Measurements from ENCODE around the gene MAPKAPK2.
"Not testable (repeated sequence)": the region's sequence is repeated elsewhere in the genome, so short reads cannot be mapped to it uniquely, and the experiment has no call there.

MAPKAPK2 gene

DNA sequence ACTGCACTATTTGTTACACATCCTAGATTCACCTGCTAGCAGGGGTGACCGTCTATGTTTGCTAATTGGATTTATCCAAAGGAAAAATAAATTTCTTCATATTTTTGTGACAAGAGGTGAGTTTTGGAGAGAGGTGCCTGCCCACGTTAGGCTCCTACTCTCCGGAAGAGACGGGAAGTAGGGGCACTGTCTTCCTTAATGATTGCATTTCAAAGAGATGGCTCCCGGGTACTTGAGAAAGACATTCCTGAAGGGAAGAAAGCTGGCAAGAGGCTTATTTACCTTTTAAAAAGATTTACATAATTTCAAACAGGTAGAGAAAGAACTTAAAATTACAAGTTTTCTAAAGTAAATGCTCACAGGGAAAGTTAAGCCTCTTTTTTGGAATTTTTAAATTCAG, 67.2 kb downstream of the MAPKAPK2 start:
- DNase-seq: no peak

DNA sequence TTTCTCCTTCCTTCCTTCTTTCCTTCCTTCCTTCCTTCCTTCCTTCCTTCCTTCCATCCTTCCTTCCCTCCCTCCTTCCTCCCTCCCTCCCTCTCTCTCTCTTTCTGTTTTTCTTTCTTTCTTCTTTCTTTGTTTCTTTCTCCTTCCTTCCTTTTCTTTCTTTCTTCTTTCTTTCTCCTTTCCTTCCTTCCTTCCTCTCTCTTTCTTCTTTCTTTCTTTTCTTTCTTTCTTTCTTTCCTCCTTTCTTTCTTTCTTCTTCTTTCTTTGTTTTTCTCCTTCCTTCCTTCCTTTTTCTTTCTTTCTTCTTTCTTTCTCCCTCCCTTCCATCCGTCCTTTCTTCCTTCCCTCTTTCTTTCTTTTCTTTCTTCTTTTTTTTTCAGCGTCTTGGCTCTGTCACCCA, 67.8 kb downstream of the MAPKAPK2 start:
- DNase-seq: no peak

- no peak for DNase-seq
These were observed 68.4 kb downstream of the MAPKAPK2 start for GRCh38 chr1:206753141-206753540.

GRCh38 chr1:206754011-206754410, 69.3 kb downstream of the MAPKAPK2 start:
- DNase-seq: no peak

DNA sequence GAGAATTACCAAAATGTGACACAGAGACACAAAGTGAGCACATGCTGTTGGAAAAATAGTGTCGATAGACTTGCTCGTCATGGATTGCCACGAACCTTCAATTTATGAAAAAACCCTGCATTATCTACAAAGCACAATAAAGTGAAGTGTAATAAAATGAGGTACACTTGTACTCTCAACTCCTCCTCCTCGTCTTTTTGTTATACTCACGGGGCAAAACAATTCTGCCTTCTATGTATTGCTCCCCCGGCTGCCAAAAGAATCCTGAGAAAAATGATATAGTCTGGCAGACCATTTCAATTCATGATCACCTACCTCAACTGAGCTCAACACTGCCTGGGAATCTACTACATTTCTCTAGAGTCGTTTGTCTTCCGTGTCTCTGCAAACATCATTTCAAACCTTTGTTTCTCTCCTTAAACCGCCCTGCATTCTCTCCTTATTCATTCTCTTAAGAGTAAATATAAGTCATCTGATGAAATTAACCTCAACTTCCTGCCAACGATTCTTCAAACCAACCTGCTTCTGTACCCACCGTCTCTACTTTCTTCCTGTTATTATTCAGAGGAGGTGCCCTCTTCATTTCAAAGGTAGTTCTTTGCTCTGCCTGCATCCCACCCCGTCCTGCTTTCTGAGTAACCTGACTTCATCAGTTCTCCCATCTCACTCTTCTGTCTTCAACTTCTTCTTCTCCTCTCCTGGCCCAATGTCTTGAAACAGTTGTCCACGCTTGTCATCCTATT, 73.0 kb downstream of the MAPKAPK2 start:
- no peak for DNase-seq

DNA sequence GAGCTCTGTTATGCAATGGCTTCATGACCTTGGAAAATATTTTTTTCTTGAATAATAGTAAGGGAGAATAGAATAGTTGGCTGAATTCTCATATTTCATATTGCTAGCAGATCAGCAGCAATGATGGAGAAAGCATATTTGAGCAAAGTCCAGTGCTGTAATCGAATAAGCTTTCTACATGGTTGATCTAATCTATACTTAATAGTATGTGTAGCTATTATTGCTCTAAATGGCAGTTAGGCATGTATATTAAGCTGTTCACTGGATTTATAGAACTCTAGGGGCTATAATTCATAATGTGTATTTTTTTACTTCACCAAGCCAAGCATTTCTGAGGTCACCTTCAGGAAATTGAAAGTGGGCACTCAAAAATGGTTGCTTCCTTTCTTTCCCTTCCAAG, 75.9 kb downstream of the MAPKAPK2 start:
- no peak for DNase-seq

DNA sequence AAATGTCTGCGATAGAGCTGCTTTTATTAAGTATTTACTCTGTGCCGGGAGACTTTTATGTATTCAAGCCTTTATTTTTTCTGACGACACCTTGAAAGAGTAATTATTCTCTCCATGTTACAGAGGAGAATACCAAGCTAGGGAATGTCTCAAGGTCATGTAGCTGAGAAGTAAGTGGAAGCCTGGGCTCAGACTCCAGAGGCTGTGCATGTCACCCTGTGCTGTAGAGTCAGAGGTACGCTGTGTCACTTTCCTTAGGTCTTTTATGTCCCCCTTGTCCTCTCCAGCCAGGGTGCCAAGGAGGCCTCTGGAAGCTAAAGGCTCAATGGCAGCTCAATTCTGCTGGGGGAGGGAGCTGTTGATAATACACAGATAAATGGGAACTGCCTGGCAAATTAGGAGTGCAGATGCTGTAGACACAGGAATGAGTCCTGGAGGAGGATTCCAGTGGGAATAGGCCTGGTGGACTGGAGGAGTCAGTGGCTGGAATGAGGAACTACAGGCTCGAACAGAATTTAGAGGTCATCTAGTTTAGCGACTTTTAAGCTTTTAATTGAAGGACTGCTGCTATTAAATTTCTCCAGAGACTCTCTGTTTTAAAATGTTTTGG, 76.6 kb downstream of the MAPKAPK2 start:
- DNase-seq: no peak

DNA sequence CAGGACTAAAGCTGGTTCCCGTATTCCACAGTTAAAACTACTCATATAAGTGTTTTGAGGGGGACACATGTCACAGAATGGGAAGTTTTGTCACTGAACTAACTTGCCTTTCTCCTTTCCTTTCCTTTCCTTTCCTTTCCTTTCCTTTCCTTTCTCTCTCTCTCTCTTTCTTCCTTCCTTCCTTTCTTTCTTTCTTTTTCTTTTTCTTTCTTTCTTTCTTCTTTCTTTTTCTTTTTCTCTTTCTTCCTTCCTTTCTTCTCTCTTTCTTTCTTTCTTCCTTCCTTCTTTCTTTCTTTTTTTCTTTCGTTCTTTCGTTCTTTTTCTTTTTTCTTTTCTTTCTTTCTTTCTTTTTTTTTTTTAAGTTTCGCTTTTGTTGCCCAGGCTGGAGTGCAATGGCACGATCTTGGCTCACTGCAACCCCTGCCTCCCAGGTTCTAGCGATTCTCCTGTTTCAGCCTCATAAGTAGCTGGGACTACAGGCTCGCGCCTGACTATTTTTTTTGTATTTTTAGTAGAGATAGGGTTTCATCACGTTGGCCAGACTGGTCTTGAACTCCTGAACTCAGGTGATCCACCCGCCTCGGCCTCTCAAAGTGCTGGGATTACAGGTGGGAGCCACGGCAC, 78.1 kb downstream of the MAPKAPK2 start:
- DNase-seq: not testable (repeated sequence)

DNA sequence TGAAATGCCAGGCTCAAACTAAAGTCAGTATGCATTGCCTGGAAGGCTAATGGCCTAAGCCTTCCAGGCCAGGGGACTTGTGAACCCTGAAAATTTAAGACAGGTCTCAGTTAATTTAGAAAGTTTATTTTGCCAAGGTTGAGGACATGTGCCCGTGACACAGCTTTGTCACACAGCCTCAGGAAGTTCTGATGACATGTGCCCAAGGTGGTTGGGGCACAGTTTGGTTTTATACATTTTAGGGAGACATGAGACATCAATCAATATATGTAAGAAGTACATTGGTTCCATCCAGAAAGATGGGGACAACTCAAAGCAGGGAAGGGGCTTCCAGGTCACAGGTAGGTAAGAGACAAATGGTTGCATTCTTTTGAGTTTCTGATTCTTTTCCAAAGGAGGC, 81.1 kb downstream of the MAPKAPK2 start:
- not testable (repeated sequence) for DNase-seq

GRCh38 chr1:206766251-206766856, 81.6 kb downstream of the MAPKAPK2 start:
- DNase-seq: no peak

DNA sequence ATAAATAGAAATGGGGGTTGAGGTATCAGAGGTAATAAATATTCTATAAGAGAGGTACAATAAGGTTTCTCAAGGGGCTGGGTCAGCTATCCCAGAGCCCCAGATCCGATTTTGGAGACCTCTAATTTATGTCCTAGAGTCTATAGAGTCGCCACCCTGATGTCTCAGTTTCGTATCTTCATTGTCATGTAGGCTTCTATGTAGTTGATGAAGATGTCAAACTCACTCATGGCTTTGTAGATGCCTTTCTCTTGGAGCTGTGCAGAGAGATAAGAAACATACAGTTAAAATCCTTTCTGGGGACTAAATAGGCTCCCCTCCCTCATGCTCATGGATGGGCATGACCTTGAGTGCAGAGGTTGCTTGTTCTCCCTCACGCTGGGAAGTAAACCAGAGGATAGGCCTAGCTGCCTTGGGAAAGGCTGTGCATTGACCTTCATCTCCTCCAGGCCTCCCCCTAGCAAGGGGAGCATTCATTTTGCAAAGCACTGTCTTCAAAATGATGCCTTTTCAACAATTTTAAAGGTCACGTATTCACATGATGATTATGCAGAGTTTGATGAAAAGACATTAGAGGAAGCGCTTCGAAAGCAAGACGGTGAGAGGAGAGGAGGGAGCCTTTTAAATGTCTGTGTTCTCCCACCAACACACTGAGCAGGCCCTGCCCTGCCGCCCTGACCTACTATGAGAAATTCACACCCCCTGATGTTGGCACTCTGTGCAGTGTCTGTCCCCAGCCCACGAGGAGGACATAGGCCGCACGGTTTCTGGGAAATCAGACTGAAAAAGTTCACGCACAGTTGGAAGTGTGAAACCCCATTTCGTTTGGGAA, 84.0 kb downstream of the MAPKAPK2 start:
- no peak for DNase-seq

DNA sequence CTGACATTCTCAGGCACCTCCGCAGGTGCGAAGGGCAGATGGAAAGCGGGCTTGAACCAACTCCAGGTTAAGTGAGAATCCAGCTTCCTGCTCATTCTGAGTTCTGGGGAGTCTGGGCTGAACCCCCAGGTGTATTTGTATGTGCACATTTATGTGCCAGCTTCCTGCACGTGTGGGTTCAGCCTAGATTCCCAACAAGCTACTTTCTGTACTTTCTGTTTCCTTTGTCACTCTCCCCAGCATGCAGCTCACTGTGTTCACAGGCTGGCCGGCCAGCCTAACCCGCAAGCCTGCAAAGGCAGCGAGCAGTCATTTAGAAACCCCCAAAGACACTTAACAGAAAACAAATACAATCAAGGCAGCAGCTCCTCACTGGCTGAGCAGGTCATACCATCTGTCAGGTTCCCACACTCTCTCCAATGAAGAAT, 84.6 kb downstream of the MAPKAPK2 start:
- no peak for DNase-seq

DNA sequence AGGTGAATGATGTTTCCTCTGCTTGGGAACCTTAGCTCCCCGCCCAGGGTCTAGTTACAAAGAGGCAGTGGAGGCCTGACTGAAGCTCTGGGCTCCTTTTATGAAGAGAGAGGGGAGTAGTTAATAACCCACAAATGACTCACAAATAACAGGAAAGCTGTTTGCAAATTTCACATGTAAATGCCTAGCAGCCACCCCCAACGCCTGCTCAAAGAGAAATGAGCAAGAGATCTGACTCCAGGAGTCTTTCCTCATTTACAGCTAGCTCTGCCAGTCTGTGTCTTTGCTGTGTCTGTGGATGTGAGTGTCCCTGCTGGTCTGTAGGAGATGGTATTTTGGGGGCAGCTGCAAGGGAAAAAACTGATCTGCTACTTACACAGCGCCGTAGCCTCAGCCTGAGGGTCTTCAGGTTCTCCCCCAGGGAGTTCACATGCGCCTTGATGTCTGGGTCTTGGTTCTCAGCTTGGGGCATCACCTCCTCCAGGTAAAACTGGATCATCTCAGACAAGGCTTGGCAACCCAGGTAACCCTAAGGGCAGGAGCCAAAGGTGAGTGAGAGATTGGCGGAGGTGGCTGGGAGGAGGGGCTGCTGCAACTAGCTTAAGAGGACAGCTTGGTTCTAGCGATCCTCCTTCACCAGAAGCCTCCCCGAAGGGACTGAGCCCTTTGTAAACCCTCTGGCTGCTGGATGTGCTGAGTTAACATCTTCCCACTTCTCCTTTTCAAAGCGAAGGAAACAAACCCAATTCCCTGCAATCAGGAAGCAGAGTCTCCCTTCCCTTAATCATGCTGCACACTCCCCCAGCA, 86.0 kb downstream of the MAPKAPK2 start, which contains the start of gene IL19:
Gene IL19, plus strand, starts transcription at position 243 of the 807 bp plus-strand sequence. CDS start 65,890 bp downstream, outside the sequence.
- no peak for DNase-seq

- DNase-seq: no peak
These were observed 86.6 kb downstream of the MAPKAPK2 start for GRCh38 chr1:206771338-206771692.

GRCh38 chr1:206772243-206772937, 87.7 kb downstream of the MAPKAPK2 start, which contains the start of gene IL10:
IL10 (minus strand) TSS chr1:206772494; CDS start chr1:206772435, 59 bp downstream.
- DNase-seq: no peak

DNA sequence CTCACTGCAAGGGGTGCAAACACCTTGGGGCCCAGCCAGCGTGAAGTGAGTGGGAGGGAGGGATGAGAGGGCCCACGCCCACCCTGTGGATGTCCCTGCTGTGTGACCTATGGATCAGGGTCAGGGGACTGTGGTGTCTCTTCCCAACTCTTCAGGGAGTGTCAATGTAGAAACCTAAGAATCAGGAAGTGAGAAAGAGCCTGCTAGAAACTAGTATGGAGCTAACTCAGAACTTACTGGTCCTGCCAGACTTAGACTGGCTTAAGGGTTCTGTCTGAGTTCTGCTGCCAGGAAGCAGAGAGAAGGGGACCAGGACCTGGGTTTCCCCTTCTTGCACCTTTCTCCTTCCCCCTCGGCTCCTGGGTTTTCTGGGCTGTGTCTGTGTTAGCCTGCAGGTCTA, 89.4 kb downstream of the MAPKAPK2 start:
- no peak for DNase-seq

GRCh38 chr1:206776229-206776628, 91.5 kb downstream of the MAPKAPK2 start:
- DNase-seq: no peak

- DNase-seq: no peak
These were observed 93.3 kb downstream of the MAPKAPK2 start for GRCh38 chr1:206778031-206778430.

GRCh38 chr1:206778911-206779310, 94.2 kb downstream of the MAPKAPK2 start:
- DNase-seq: not testable (repeated sequence)

- DNase-seq: no peak
These were observed 94.9 kb downstream of the MAPKAPK2 start for GRCh38 chr1:206779638-206780037.

DNA sequence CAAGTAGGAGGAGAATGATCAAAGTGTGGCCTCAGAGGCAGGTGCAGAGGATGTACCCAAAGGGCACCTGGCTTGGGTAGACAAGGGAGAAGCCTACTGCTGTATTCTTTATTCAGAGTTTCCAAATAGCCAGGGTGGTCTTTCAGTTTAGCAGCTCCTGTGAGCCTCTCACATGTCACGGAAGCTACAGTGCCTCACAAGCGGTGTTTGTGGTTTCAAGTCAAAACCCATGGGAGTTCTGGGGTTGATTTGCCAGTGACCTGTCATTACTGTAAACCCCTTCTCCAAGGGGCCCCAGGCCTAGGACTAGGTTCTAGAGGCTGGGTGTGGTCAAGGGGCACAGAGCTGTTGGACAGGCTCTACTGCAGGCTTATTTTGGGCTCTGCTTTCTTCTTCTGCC, 97.7 kb downstream of the MAPKAPK2 start:
- DNase-seq: no peak

Measured in NCI-H187 treated with DMSO at 0.1 percent for 48 hours (cell line).